H7 (cell line): Measurements from ENCODE around the gene SAA1. TPM values are rescaled to one million over a fixed set of nuclear protein-coding genes. Genes with fewer than 3 reads are reported as not detected.

Experiments used
- DNase-seq: peaks from one replicate; pipeline ENCODE4 v3.0.0; 2012
- H3K27me3 ChIP-seq: 2 replicates; pipeline ENCODE4 v1.6.0; 2011; ENCODE audit warnings: mild to moderate bottlenecking, low read length; ENCODE audit not compliant: control insufficient read depth, insufficient read depth
- H3K36me3 ChIP-seq: replicated peaks from 2 replicates; pipeline ENCODE4 v1.5.1; 2011; ENCODE audit warnings: low read length; ENCODE audit not compliant: control insufficient read depth, insufficient read depth
- H3K4me3 ChIP-seq: 2 replicates; pipeline ENCODE4 v1.5.1; 2011; ENCODE audit warnings: low read depth, mild to moderate bottlenecking, control low read depth, low read length, moderate library complexity; ENCODE audit not compliant: insufficient read depth
- total RNA-seq: library from RNA; depleted of rRNA; stranded (reverse); fragments of >200 nt; shearing (Covaris generic); gene quantifications from 2 replicates; pipeline ENCODE4 v1.2.3, GENCODE V29; 2014; rRNA removed

SAA1 gene
- not detected in 2 replicates for total RNA-seq

DNA sequence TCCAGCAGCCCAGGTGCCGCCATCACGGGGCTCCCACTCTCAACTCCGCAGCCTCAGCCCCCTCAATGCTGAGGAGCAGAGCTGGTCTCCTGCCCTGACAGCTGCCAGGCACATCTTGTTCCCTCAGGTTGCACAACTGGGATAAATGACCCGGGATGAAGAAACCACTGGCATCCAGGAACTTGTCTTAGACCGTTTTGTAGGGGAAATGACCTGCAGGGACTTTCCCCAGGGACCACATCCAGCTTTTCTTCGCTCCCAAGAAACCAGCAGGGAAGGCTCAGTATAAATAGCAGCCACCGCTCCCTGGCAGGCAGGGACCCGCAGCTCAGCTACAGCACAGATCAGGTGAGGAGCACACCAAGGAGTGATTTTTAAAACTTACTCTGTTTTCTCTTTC lies at the start of gene SAA1:
SAA1 (plus strand) TSS at position 316 of the 400 bp plus-strand sequence. CDS start 624 bp downstream, outside the sequence.
- H3K27me3 ChIP-seq: no peaks in the 10 kb centered on the region
- no peak for DNase-seq

DNA sequence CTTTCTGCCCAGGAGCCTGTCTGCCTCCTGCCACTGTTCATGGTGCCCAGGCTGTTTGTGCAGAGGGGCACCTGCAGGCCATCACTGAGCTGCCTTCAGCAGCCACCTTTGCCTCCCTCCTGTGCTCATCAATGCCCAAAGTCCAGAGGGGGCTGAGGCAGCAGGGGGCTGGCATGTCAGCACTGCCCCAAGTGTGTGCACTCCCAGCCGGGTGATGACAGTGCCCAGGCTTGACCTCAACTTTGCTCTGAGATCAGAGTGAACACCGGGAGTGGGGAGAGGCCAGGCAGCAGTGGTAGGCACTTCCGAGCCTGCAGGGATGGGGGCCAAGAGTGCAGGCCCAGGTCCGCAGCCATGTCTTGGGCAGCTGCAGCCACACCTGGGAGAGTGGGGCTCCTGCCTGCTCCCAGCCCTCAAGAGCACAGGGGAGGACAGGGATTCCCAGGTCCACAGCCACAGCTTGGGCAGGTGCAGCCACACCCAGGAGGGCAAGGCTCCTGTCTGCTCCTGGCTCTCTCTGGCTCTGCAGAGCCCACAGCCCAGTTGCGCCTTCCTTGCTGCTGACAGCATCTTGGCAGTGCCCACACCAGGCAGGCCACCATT lies 44.7 kb upstream of the SAA1 start:
- no peaks in the 10 kb centered on the region for H3K27me3 ChIP-seq
- no peak overlapping the region for H3K4me3 ChIP-seq
- no peak for DNase-seq
- H3K36me3 ChIP-seq: no peaks in the 10 kb centered on the region

More for the DNA sequence above, at the start of gene SAA1:
- H3K4me3 ChIP-seq: no peak within 1 kb of the TSS
- no peaks in the 10 kb centered on the region for H3K36me3 ChIP-seq

DNA sequence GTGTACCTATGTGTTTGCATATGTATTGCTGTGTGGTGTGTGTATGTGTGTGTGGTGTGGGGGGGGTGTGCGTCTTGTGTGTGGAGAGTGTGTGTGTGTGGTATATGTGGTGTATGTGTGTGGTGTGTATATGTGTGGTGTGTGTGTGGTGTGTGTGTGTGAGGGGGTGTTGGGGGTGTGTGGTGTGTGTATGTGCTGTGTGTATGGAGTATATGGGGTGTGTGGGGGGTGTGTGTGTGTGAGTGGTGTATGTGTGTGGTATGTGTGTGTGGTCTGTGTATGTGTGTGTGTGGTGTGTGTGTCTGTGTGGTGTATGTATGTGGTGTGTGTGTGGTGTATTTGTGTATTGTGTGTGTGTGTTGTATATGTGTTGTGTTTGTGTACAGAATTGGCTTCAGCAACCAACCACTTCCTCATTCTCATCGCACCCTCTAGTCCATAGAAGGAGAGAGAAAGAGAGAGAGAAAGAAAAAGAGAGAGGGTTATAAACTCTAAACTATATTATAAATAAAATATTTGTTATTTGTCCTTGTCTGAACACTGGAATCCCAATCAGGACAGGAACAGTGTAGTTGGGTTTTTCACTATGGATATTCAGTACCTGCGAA lies 43.1 kb upstream of the SAA1 start:
- Histone ChIP-seq H3K4me3 (no peak overlapping the region), H3K36me3 (no peaks in the 10 kb centered on the region), H3K27me3 (no peaks in the 10 kb centered on the region)
- DNase-seq: no peak

DNA sequence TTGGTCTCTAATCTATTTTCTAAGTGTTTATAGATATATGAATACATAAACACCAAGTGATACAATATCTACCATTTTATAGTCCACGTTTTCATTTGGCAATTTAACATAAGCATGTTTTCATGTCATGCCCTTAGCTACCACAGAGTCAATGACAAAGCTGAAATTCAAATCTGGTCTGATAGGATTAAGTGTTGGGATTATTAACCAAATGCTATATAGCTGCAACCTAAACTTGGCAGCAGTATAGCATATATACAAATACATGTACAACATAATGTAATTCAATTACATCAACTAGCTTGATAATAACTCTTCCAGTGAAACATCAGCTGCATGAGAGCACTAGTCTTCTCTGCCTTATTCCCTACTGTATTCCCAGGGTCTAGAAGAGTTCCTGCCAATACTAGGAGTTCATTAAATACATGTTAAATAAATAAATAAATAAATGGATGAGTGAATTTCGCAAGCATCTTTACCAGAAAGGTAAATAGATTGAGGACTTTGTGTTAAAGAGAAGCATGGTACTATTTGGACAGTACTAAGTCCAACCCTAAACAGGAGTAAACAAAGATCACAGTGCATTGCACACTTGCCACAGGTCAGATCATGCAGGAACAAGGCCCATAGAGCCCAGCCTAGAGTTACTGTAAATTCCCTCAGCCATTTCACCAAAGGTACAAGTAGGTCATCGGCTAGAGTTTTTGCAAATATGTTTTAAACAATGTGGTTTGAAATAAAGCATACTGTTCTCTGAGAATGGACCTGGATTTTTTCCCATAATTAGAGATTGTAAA lies 42.3 kb upstream of the SAA1 start:
- no peaks in the 10 kb centered on the region for H3K36me3 ChIP-seq
- H3K4me3 ChIP-seq: no peak overlapping the region
- H3K27me3 ChIP-seq: no peaks in the 10 kb centered on the region
- DNase-seq: no peak

DNA sequence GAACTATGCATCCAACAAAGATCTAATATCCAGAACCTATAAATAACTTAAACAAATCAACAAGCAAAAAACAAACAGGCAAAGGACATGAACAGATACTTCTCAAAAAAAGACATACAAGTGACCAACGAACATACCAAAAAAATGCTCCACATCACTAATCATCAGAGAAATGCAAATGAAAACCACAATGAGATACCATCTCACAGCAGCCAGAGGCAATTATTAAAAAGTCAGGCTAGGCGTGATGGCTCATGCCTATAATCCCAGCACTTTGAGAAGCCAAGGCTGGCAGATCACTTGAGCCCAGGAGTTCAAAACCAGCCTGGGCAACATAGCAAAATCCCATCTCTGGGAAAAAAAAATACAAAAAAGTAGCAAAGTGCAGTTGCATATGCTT lies 40.2 kb upstream of the SAA1 start:
- Histone ChIP-seq H3K27me3 (no peaks in the 10 kb centered on the region), H3K4me3 (no peak overlapping the region), H3K36me3 (no peaks in the 10 kb centered on the region)
- no peak for DNase-seq

DNA sequence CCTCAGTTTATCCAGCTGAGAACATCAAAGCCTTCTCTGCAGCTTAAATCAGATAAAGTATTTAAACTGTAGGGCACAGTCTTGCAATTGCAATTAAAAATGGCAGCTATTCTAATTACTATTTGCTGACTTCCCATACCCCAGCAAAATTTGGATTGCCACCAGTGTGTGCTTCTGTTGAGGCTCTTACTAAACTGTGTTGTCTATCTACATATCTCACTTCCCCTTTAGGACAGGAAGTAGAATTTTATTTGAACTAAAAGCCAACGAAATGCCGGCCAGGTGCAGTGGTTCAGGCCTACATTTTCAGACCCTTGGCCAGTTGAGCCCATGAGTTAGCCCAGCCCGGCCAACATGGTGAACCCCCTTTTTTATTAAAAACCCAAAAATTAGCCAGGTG lies 36.6 kb upstream of the SAA1 start:
- no peak overlapping the region for H3K4me3 ChIP-seq
- H3K36me3 ChIP-seq: no peaks in the 10 kb centered on the region
- H3K27me3 ChIP-seq: no peaks in the 10 kb centered on the region
- DNase-seq: no peak

DNA sequence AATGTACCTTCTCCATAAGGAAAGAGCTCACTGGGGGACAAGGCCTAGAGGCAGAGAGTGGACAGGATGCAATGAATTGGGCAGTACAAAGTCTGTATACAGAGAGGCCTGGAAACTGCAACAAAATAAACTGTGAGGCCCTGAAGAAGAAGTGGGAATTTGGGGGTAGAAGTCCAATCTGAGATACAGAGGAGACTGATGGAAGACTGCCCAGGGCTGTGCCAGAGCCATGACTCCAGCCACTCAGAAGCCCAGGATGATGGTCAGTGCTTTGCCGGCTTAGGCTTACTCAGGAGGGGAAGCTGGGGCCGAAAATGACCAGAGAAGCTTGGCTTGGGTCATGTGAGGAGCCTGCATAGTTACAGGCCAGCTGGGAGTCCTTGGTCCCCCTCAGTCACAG lies 35.2 kb upstream of the SAA1 start:
- H3K4me3 ChIP-seq: no peak overlapping the region
- DNase-seq: no peak
- no peaks in the 10 kb centered on the region for H3K36me3 ChIP-seq
- no peaks in the 10 kb centered on the region for H3K27me3 ChIP-seq

DNA sequence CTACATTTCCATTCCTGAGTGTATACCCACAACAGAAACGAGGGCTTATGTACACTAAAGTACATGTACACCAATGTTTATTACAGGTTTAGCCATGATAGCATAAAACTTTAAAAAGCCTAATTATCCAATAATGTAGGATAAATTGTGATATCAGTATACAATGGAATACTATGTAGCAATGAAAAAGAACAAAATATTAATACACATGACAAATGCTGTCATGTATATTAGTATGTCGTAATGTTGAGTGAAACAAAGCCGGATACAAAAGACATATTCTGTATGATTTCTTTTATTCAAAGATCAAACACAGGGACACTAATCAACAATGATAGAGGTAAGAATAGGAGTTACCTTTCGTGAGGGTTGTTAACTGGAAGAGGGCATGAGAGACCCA lies 32.2 kb upstream of the SAA1 start:
- H3K36me3 ChIP-seq: no peaks in the 10 kb centered on the region
- no peaks in the 10 kb centered on the region for H3K27me3 ChIP-seq
- no peak for DNase-seq
- no peak overlapping the region for H3K4me3 ChIP-seq

DNA sequence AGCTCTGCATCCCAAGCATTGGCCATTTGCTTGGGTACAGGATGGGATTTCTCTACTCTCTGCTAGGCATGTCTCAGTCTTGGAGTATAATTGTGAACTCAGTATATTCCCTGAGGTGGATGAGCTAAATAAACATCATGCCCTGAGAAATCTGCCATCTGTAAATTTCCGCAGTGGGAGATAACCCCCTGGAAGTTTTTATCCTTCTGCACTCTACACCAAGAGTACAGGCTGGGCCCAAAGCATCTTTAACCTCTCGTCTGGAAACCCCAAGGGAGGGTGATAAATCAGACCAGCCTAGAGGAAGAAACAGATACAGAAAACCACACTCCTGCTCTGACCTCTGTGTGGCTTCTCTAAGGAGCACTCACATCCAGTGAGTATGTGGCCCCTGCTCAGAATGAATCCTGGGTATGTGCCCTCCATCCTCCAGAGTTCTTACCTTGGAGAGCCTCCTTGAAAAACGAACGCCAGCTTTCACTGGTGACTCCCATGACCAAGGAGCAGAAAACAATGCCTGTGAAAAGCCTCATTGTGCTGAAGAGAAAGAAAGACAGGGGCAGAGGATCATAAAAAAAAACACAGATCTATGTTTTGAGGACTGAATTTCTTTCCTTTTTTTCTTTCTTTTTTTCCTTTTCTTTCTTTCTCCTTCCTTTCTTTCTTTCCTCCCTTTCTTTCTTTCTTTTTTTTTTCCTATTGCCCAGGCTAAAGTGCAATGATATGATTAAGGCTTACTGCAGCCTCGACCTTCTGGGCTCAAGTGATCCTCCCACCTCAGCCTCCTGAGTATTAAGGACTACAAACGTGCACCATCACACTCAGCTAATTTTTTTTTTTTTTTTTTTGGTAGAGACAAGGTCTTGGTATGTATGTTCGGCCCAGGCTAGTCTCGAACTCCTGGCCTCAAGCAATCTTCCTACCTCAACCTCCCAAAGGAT lies 30.4 kb upstream of the SAA1 start:
- no peak overlapping the region for H3K4me3 ChIP-seq
- peaks cover 4% of the 10 kb centered on the region; the same call in 1 of the 2 replicates for H3K27me3 ChIP-seq
- DNase-seq: no peak
- H3K36me3 ChIP-seq: no peaks in the 10 kb centered on the region

DNA sequence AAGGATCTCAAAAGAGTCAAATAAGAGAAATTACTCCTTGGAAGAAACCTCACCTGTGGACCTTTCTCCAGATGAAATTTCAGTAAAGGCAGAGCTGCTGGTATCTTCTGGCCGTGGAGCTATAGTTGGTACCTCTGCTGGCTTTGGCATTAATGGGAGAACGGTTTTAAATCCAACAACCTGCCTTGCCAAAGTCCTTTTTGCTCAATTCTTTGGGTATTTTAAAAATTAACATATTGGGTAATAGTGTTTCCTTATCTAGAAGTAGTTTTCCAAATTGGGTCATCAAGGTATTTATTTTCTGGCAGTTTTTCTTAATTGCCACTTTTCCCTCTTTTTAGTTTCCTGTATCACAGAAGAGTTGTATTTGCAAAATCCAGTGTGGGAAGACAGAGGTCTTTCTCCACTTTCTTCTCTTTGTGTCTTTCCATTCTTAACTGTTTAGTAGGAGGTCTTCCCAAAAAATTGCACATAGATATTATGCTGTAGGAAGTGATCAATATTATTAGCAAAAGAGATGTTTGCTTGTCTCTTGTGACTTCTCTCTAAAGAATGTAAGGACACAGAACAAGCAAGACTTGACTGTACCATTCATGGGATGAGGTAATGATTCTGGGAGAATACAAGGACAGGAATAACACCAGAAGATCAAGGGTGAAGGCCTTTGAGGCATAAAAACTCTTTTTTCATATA lies 29.3 kb upstream of the SAA1 start, which contains the start of gene SAA4:
SAA4 (minus strand) TSS at position 139 of the 693 bp plus-strand sequence. CDS start 876 bp downstream, outside the sequence.
- peaks cover 4% of the 10 kb centered on the region; the same call in 1 of the 2 replicates for H3K27me3 ChIP-seq
- H3K4me3 ChIP-seq: no peak within 1 kb of the TSS
- DNase-seq: no peak
- H3K36me3 ChIP-seq: no peaks in the 10 kb centered on the region

DNA sequence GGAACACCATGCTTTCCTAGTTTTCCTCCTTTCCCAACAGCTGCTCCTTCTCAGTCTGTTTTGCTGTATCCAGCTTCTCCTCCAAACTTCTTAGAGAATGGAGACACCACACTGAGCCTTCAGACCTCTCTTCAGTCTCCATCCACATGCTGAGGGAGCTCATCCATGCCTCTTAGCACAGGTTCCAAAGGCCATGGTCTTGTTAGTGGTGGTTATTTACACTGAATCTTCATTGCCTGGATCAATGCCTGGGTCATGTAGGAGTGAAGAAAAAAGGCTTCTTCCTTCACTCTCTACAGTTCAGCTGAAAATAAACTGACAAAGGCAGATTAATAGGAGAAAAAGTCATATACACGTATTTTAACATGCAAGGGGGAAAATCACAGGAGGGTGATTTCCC lies 26.4 kb upstream of the SAA1 start:
- H3K4me3 ChIP-seq: no peak overlapping the region

DNA sequence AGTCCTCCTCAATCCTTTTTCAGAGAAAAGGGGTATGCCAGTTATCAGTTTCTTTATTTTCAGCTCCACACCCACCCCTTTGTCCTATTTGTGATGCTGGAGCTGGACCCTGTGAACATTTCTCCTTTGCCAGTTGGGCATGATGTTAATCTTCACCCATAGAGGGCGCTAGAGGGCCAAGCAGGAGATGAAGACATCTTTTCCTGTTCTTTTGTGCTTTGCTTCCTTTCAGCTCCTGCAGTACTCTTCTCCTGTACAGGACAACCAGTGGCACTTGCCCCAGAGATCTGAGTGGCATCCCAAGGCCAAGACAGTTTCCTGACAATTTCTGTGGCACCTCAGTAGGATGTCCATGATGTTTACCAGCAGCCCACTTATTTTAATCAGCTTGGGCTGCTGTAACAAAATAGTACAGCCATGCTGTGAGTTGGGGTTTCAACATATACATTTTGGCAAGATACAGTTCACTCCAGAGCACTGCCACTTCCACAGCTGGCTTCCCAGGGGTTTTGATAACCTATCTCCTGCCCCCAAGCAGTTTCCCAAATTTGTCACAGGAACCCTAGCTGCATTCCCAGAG lies 22.2 kb upstream of the SAA1 start:
- Histone ChIP-seq H3K27me3 (peaks cover 4% of the 10 kb centered on the region; the same call in 1 of the 2 replicates), H3K4me3 (no peak overlapping the region), H3K36me3 (no peaks in the 10 kb centered on the region)
- peak; percentile 68 for DNase-seq

More for the DNA sequence above, 26.4 kb upstream of the SAA1 start:
- DNase-seq: no peak
- Histone ChIP-seq H3K36me3 (no peaks in the 10 kb centered on the region), H3K27me3 (peaks cover 4% of the 10 kb centered on the region; the same call in 1 of the 2 replicates)

DNA sequence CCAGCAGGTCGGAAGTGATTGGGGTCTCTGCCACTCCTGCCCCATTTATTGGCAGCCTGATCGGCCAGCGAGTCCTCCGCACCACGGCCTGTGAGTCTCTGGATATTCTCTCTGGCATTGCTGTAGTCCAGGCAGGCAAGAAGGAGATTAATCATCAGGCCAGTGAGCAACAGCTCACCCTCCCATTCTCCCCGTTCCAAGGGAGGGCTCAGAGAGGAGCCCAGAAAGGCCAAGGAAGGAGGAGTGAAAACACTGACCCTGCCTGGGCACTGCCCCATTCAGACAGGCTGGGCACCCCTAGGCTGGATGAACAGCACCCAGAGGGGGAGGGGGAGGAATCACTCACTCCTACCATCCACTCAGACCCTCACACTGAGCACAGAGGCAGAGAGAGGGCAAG lies 20.7 kb upstream of the SAA1 start:
- no peaks in the 10 kb centered on the region for H3K36me3 ChIP-seq
- no peak for DNase-seq

More for the DNA sequence above, 20.7 kb upstream of the SAA1 start:
- Histone ChIP-seq H3K4me3 (no peak overlapping the region), H3K27me3 (no peaks in the 10 kb centered on the region)
